DLD1 (cell line): Measurements from ENCODE around the gene FLNB.

Experiments used
- in situ Hi-C: cut with HindIII; loops from 2 replicates; pipeline ENCODE4 v1.10.0; 2017; ENCODE audit warnings: low sequenced_read_pairs

Gene FLNB

DNA sequence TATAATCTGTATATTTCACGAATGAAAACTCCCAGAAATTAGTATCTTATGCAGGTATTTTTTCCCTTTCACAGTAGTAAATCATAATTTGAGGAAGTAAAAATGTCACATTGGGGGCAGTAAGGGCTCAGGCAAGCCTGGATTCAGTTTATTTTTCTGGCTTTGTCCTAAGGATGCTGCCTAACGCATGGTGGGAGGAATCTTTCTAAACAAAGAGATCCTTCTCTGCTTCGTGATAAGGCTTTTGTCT, 166.9 kb downstream of the FLNB start:
- in situ Hi-C loops = no loop called here

DNA sequence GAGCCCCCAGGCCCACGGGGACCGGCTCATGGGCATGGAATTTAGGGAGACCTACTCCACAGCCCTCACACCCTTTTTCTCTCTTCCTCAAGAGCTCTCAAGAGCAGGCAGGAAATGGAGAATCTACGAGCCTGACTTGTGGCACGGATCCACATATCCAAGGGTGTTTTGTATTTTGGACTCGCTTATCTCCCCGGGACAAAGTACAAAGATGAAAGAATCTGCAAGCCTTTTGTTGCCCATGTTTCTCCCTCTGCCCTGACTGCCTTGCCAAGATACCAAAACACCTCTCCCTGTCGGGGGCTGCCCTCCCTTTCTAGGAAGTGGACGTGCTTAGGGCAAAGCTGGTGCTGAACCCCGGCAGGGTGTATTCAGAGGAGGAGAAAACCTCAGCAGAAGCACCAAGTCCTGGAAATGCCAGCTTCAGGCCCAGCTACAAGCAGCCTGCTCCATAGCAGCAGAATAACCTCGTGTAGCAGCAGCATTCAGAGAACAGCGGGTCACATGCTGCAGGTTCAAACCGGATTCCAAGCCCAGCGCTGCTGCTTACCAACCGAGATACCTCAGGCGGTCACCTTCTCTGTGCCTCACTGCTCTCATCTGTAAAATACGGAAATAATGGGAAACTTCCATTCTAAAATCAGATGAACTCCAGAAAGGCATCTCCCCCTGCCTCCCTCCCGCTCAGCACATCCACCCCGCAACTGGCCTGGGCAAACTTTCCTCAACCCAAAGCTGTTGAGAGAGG, 167.4 kb downstream of the FLNB start:
- in situ Hi-C loops = no loop called here

DNA sequence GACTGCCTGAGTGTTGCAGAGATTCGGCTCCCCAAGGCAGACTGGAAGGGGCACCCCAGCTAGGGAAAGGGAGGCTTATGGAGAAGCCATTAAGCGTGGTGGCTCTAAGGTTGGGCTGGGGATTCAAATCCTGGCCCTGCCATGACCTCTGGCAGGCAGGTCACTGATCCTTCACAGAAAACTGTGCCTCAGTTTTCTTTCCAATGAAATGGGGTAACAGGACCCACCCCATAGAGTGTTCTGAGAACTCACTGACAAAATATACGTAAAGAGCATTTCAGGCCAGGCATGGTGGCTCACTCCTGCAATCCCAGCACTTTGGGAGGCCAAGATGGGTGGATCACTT, 167.9 kb downstream of the FLNB start:
- in situ Hi-C loops = no loop called here

DNA sequence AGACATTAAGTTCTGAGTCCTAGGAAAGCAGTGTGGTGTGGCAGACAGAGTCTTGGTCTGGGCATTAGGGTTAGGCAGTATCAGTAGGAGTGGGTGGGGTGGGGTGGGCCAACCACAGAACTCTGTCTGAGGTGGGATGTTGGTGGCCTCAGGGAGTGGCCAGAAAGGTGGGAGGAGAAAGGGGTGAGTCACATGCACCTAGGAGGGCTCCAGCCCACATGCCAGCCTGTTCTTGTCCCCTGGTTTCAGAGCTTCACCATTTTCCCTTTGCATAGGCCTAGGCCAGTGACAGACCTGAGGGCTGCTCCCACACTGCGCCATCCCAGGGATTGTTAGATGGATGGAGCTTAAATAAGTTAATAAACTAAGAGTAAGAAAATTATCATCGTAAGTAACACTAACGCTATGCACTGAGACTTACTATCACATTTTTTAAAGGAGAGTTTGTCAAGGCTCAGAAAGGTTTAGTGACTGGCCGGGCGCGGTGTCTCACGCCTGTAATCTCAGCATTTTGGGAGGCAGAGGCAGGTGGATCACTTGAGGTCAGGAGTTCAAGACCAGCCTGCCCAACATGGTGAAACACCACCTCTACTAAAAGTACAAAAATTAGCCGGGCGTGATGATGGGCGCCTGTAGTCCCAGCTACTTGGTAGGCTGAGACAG, 168.7 kb downstream of the FLNB start:
- in situ Hi-C loops = no loop called here

DNA sequence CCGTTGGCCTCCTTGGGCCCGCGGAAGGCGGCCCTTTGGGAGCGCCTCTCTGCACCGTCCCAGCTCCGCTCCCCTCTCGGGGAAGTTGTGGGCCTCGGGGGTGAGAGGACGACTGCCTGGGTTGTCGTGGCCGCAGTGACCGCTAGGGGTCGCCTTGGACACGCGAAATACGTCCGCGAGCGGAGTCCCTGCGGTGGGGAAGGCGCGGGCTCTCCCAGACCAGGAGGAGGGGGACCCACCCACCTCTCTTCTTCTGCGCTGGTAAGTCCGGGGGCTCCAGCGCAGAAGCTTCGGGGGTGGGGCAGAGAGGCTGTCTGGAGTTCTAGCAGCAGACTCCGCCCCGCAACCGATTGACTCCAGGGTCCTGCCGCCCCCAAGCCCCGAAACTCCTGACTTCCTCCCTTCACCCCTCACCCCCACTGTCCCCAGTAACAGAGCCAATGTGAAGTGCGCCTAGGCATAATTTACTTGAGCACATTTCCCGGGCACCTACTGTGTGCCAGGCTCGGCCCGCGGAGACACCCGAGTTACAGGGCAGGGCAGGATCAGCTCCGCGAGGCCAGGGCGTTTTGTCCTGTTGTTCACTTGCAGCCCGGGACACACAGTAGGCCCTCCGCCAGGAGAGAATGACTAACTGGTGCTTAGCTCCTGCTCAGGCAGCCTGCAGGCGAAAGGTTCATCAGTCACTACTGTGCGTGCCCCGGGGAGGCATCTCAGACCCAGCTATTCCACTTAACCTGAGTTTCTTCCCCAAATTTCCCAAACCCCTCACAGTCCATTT, 169.7 kb downstream of the FLNB start:
- in situ Hi-C loops = no loop called here

DNA sequence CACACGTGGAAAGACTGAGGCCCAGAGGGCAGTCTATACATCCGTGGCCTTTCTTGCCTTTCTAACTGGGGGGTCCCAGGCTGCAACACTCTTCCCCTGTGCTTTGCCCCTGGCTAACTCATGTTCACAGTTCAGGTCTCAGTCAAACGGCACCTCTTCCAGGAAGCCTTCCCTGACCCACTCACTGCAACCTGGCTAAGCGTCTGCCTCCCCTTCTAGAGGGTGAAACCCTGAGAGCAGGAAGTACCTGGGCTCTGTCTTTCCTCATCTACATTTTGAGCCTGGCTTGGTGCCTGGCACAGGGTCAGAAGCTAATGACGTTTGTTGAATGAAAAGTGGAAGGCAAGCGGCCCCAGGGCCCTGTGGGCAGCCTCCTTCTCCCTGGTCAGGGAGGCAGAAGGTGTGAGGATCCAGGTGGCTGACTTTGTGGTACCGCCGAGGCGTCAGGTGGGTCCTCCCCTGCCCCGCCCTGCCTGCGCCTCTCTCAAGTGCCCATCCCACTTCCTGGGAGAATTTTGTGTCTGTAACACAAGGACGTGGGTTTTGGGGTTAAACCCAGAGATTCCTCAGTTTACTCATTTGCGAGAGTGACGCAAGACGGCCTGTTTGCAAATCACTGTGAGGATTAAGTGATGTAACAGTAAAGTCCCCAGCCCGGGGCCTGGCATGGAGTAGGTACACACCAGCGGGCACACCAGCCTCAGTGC, 170.5 kb downstream of the FLNB start:
- in situ Hi-C loops = no loop called here

DNA sequence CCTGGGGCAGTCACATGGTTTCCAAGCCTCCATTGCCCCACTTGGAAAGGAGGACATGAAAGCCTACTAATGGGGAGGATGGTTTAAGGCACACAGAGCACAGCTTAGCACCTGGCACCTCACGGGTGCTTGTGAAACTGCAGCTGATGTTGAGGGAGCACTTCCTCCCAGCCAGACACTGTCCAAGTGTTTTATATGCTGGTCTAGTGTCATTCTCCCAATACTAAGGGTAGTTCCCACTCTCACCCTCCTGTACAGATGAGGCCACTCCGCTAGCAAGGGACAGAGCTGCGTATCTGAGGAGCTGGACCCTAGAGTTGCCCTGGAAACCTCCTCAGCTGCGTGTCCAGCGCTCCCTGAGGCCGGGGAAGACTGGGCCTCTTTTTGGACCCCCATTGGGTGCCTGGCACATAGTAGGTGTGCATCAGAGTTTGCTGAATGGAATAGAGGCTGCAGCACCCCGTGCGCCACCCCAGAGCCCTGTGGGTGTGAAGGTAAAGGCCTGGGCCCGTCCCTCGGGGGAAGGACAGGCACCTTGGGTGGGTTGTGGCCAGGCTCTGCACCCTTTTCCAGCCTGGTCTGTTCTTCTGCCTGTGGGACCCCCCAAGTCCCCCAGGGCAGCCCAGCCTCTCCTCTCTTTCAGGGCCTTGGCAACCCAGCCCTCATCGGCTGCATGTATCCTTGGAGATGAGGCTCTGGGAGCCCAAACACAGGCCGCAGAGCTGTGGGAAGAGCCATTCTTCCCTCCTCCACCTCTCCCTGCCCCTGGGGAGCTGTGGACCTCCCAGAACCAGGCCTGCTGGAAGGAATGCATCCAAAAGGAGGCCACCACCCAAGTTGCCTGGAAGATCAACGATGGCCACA, 171.2 kb downstream of the FLNB start:
- in situ Hi-C loops = no loop called here

DNA sequence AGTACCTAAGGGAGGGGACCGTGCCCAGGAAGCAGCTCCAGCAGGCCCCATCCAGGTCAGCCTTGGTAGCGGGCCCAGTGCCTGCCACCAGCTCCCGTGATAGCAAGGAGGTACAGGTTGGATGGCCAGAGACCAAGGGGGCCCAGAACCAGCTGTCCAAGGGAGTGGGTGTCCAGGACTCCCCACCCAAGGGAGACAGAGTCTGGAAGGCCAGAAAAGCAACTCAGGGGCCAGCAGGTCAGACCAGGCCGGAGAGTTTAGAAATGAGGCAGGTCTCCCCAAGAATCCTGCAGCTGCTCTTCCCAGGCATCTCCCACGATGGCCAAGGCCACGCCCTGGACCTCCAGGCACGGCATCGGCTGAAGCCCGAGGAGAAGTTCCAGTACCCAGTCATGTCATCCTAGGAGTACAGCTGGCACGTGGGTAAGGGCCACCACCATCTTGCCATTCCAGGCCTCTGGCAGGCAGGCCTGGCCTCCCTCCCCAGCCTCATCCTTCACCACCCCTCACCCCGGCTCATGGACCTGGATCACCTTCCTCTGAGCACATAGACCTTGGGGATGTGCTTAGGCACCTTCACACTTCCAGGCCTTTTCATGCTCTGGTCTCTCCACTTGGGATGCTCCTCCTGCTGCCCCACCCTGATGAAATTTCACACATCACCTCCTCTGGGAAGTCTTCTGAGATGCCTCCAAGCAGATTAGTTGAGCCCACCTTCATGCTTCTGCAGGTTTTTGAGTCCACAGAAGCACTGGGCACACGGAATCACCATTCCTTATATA, 172.1 kb downstream of the FLNB start:
- in situ Hi-C loops = no loop called here

DNA sequence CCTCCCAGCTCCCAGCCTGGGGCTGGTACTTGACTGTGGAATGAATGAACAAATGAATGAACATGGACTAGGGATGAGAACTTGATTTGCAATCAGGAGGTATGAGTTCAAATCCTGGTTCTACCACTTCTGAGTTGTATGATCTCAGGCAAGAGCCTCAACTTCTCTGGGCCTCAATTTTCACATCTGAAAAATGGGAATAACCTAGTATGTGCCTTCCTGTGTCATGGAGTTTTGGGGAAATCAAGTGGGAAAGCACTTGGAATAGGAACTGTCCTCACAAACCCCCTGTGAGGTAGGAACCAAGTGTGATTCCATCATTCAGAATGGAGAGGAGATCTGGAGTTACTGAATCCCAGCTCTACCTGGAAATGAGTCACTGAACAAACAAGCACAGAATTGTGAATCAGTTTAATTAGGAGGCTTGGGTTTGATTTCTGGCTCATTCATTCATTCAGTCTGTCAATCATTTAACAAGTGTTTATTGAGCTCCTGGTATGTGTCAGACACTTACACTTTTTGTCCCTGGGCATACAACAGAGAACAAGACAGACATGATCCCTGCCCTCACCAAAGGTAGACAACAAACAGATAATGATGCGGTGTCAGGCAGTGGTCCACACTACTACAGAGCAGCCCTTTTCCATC, 172.8 kb downstream of the FLNB start:
- in situ Hi-C loops = no loop called here

DNA sequence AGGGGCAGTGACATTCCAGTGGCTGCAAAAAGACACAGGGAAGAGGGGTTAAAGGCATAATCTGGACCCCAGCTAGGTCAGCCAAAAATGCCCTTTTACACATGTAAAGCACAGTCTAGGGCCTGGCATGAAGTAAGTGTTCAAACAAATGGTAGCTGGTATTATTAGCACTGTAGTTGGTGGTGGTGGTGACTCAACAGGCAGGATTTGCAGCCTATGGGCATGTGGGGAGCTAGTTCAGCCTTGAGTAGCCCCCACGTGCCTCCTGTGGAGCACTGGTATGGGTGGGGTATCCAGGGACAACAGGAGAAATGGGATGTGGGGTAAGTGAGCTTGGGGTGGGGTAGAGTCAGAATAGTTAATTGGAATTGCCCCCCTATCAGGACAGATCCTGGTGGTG, 175.0 kb downstream of the FLNB start:
- in situ Hi-C loops = no loop called here

DNA sequence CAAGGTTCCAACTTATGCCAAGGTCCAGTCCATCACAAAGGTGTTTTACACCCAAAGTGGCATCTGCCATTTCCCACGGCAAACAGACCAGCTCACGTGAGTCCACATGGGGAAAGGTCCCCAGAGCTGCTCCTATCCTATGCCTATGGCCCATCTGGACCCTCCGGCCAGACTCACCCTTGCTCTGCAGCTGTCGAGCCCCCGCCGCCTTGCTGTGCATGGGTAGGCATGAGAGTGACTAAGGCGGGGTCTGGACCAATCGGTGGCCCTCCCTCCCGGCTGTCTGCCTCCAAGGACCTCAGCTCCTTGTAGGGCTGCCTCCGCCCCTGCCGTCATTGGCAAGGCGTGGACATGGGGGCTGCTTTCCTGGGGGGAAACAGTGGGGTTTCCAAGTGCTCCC, 175.7 kb downstream of the FLNB start:
- in situ Hi-C loops = no loop called here

DNA sequence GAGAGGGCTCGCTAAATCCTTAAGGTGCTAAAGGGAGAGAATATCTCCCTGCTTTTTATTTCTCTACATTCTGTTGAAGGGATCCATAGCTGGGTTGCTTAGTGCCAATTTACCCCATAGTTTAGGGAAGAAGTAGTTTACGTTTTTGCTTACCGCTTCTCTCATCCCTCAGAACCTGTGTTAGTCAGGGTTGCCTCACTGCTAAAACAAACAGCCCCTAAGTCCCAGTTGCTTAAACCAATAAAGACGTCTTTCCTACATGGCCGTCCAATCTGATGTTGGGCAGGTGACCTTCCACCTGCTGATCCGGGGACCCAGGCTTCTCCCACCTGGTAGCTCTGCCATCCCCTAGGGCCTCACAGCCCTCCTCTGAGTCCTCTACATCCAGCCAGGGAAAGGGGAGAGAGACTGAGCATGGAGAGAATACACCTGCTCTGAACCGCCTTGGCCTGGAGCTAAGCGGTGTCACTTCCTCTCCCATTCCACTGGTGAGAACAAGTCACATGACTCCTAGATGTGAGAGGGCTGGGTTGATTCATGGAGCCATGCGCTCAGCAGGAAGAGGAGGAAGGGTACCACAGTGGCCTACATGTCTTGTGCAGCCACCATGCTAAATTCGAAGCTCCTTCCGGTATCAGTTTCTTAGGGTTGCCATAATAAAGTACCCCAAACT, 176.2 kb downstream of the FLNB start:
- in situ Hi-C loops = no loop called here

DNA sequence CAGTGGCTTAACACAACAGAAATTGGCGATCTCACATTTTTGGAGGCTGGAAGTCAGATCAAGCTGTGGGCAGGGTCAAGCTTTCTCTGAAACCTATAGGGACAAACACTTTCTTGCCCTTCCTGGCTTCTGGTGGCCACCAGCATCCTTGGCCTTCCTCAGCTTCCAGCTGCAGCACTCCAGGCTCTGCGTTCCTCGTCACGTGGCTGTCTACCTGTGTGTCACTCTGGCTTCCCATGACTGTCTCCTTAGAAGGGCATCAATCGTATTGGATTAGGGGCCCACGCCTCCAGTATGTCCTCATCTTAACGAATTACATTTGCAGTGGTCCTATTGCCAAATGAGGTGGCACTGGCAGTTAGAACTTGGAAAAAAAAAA, 176.7 kb downstream of the FLNB start:
- in situ Hi-C loops = no loop called here

DNA sequence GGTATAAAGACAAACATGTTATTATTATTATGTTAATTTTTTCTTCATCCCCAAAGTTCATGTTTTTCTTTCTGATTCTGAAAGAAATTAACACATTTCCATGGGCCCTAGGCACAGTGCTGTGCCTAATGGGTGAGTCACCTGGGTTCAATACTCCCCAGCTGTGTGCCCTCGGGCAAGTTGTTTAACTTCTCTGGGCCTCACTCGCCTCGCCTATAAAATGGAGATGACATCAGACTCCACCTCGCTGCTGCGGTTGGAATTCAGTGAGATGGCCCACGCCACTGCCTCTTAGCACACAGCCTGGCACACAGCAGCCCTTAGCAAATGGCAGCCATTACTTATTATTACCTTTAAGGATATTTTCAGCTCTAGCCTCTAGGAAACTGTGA, 179.9 kb downstream of the FLNB start:
- in situ Hi-C loops = no loop called here

DNA sequence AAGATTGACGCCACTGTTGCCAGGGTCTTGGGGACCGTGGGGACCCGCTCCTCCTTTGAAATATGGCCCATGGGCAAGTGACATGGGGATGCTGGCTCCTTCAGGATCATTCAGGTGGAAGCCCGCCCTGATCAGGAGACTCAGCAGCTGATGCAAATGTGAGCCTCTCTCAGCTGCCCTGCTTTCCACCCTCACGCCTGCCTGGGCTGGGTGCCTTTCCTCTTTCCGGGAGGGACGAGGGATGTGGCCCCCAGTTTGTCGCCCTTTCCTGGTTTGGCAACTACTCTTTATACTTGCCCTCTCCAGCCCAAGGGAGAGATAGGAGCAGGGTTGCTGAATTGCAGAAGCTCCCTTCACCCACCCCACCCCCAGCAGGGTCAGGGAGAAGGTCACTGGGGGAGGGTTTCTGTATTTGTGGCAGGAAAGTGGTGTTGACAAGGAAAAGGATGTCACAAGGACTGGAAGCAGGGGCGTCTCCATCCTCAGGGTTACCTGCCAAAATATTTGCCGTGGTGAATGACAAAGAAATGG, 180.8 kb downstream of the FLNB start:
- in situ Hi-C loops = no loop called here

DNA sequence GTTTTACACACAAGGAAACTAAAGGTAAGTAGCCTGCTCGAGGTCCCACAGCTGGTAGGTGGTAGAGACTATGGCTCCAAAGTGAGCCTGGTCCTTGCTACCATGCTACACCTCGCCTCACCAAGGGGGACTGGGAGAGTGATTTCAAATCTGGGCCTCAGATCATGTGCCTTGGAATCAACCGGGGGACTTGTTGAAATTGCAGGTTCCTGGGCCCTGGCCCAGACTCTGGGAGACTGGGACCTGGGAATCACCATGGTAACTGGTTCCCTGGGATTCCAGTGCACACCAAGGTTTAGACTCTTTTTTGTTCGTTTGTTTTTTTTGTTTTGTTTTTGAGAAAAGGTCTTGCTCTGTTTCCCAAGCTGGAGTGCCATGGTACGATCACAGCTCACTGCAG, 181.5 kb downstream of the FLNB start:
- in situ Hi-C loops = loop anchor here (10.0 kb wide), 2 partner anchors 115 to 225 kb away; partner anchors contain the start of genes HTD2 and RPP14

DNA sequence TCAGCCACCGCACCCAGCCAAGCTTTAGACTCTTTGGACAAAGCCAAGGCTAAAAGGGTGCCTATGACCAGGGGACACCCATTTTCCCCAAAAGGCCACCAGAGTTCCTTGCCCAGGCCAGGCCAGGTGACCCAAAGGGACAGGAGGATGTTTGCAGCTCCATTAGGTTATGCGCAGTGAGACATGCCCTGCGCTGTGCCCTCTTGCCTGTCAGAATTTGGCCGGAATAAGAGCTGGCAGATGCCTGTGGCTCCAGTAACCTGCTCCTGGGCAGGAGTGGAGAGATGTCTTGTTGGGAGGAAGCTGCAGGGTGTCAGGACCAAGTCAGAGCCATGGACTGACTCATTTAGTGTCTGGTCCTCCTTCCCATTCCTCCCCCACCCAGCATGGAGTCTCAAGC, 182.1 kb downstream of the FLNB start:
- in situ Hi-C loops = loop anchor here (10.0 kb wide), 2 partner anchors 115 to 225 kb away; partner anchors contain the start of genes HTD2 and RPP14

DNA sequence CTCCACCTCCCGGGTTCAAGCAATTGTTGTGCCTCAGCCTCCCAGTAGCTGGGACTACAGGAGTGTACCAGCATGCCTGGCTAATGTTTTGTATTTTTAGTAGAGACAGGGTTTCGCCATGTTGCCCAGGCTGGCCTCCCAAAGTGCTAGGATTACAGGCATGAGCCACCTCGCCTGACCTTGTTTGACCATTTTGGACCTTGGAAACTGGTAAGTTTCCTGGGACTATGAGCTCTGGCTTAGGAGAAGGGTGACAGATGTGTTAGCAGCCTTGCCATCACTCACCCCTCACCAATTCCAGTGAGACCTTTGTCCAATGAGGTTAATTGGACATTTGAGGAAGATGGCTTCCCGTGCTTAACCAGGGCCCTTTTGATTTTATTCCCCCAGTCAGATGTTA, 182.7 kb downstream of the FLNB start:
- in situ Hi-C loops = loop anchor here (10.0 kb wide), 2 partner anchors 114 to 224 kb away; partner anchors contain the start of genes HTD2 and RPP14
